ENCODE data around the gene ERAS.

DNA sequence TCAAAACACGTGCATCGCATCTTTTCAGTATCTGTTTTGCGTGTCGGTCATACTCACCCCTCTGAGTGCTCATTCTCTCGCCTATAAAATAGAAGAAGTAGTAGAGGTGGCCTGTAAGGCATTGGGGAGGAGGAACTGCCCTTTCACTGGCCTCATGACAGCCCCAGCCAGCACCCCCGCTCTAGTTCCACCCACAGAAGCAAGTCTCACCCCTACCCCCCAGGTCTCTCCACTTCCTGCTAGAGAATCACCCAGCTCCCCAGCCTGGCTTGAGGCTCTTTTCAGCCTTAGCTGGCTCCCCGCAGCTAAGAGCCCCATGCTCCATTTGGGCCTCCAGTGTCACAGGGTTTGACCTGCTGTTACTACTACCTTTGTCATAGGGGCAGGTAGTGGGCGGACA, 12.7 kb upstream of the ERAS start:
- TF ChIP-seq EZH2 (IDR thresholded peaks at IDR 0.05) = no peak
- TF ChIP-seq POLR2AphosphoS5 (IDR thresholded peaks at IDR 0.05; ENCODE audit: borderline replicate concordance, low read depth, low read length) = no peak

Data from SK-N-MC (cell line).